Right lobe of liver (tissue), 6 donors: ENCODE results near the gene COG3. TPM values are rescaled to one million over a fixed set of nuclear protein-coding genes. Genes with fewer than 3 reads are reported as not detected.

ENCODE experiments used
- ATAC-seq, 4 donors: fragments of 200-7000 bp; cut with Tn5 transposase; one replicate each; pipeline ENCODE4 v1.9.1; 2020; ENCODE audit warnings: mild to moderate bottlenecking in 4 of 4, moderate library complexity in 4 of 4
- DNase-seq, 3 donors: peaks; one replicate each; pipeline ENCODE4 v3.0.0-alpha.2; 2020
- H3K27ac ChIP-seq, 3 donors: fragments of 200-600 bp; one replicate each; pipeline ENCODE4 v1.8.0; 2022
- H3K27me3 ChIP-seq, 2 donors: fragments of 200-600 bp; one replicate each; pipeline ENCODE4 v1.8.0; 2022
- H3K36me3 ChIP-seq, 4 donors: fragments of 200-600 bp; sonication (generic) in 1 of 4; one replicate each; pipeline versions ENCODE4 v1.5.1 to v1.8.0; 2017 to 2022; ENCODE audit warnings: control low read depth in 1 of 4
- H3K4me1 ChIP-seq, 4 donors: fragments of 200-600 bp; sonication (generic) in 1 of 4; one replicate each; pipeline versions ENCODE4 v1.5.1 to v1.8.0; 2017 to 2022; ENCODE audit warnings: control low read depth in 1 of 4
- H3K4me3 ChIP-seq, 3 donors: fragments of 200-600 bp; one replicate each; pipeline ENCODE4 v1.8.0; 2022
- H3K9me3 ChIP-seq, 4 donors: fragments of 200-600 bp; sonication (generic) in 1 of 4; one replicate each; pipeline versions ENCODE4 v1.5.1 to v1.8.0; 2017 to 2022; ENCODE audit warnings: control low read depth in 1 of 4
- CTCF ChIP-seq, 4 donors: fragments of 200-600 bp in 3 of 4; fragments of 450-650 bp in 1 of 4; IDR thresholded peaks; one replicate each; pipeline versions ENCODE4 v1.5.1 to v1.8.0; 2016 to 2022; ENCODE audit warnings: antibody characterized with exemption in 4 of 4, mild to moderate bottlenecking in 2 of 4
- POLR2A ChIP-seq: fragments of 450-650 bp; IDR thresholded peaks from one replicate; pipeline ENCODE4 v1.6.1; 2017; ENCODE audit warnings: antibody characterized with exemption, mild to moderate bottlenecking
- WGBS: methylation state at CpG from one replicate; pipeline ENCODE4 v1.1.6; 2018; ENCODE audit warnings: low coverage, low lambda C conversion rate; ENCODE audit not compliant: insufficient coverage; ENCODE audit errors: missing lambda C conversion rate; 5-methylcytosine and 5-hydroxymethylcytosine counted together
- intact Hi-C, 2 donors: fragments of 100-400 bp; cut with DNase I; formaldehyde crosslinking; loops; one replicate each; pipeline versions ENCODE4 v1.11.2 to v1.14.1; 2022
- total RNA-seq, 6 experiments: library from RNA; depleted of rRNA in 2 of 6; stranded (reverse); fragments of >200 nt in 2 of 6; fragmentation: NEBNext Ultra II Directional in 3 of 6; extraction: Animal tissue kit (Norgen Biotek cat#: 25700) in 3 of 6; gene quantifications; one replicate each; pipeline versions ENCODE4 v1.1.0 to v1.2.4, GENCODE V29; 2016 to 2023
- donor health status: DM: no; HTN: yes; CAD: no.
- donor health status: DM: no; HTN: no; CAD: no.
- donor health status: DM: no; HTN: no; CAD: no.
- donor health status: DM: no; HTN: yes; CAD: no.
- donor health status: DM: no; HTN: yes; CAD: no.

Gene COG3
- total RNA-seq, 6 experiments from 2014 or later: 18.9 to 66.3 (median 36.8) TPM

GRCh38 chr13:45436953-45437352 lies 27.8 kb upstream of the COG3 start:
- TF ChIP-seq CTCF (IDR thresholded peaks at IDR 0.05) (no peak), POLR2A (no peak)
- WGBS: 88% methylated on average over 3 of the region's 4 CpGs
- DNase-seq (peak in 1 of 3 donors; percentile 28), ATAC-seq (no peak)
- H3K9me3 ChIP-seq: no peaks in the 10 kb centered on the region
- H3K4me3 ChIP-seq: no peak overlapping the region
- no peaks in the 10 kb centered on the region for H3K27me3 ChIP-seq
- H3K36me3 ChIP-seq: no peaks in the 10 kb centered on the region
- peaks cover 0 to 54% (median 14%) of the 10 kb centered on the region in 4 donors for H3K4me1 ChIP-seq
- peak overlapping the region in 2 of 3 donors; percentile 30 to 99 for H3K27ac ChIP-seq
- intact Hi-C loops: no loop called here

GRCh38 chr13:45437947-45438346 lies 26.8 kb upstream of the COG3 start:
- Histone ChIP-seq H3K4me1 (peaks cover 0 to 57% (median 16%) of the 10 kb centered on the region in 4 donors), H3K4me3 (no peak overlapping the region), H3K36me3 (no peaks in the 10 kb centered on the region), H3K27ac (peak overlapping the region in 2 of 3 donors; percentile 44 to 94), H3K9me3 (no peaks in the 10 kb centered on the region), H3K27me3 (no peaks in the 10 kb centered on the region)
- ATAC-seq (no peak), DNase-seq (peak in 1 of 3 donors; percentile 11)
- WGBS: 71% methylated on average over 3 of the region's 4 CpGs
- intact Hi-C loops: no loop called here
- no peak for TF ChIP-seq POLR2A
- TF ChIP-seq CTCF (IDR thresholded peaks at IDR 0.05): no peak

GRCh38 chr13:45439008-45439407 lies 25.7 kb upstream of the COG3 start:
- Histone ChIP-seq H3K27ac (peak overlapping the region in 2 of 3 donors; percentile 94 to 96), H3K4me3 (no peak overlapping the region), H3K27me3 (no peaks in the 10 kb centered on the region), H3K4me1 (peaks cover 0 to 57% (median 16%) of the 10 kb centered on the region in 4 donors), H3K36me3 (no peaks in the 10 kb centered on the region), H3K9me3 (no peaks in the 10 kb centered on the region)
- 95% methylated on average over 3 of the region's 4 CpGs for WGBS
- peak in 1 of 3 donors; percentile 9 for DNase-seq
- ATAC-seq: no peak
- TF ChIP-seq POLR2A (no peak), CTCF (IDR thresholded peaks at IDR 0.05) (no peak)
- intact Hi-C loops: no loop called here

- Histone ChIP-seq H3K27ac (peak overlapping the region; percentile 52 to 96 (median 94)), H3K36me3 (no peaks in the 10 kb centered on the region), H3K4me3 (no peak overlapping the region), H3K4me1 (peaks cover 0 to 54% (median 16%) of the 10 kb centered on the region in 4 donors), H3K27me3 (no peaks in the 10 kb centered on the region), H3K9me3 (no peaks in the 10 kb centered on the region)
- intact Hi-C loops: no loop called here
- DNase-seq: peak in 1 of 3 donors; percentile 9
- 52% methylated on average over 2 of the region's 3 CpGs for WGBS
- ATAC-seq: no peak
- TF ChIP-seq POLR2A (no peak), CTCF (IDR thresholded peaks at IDR 0.05) (no peak)
Observed at GRCh38 chr13:45439781-45440462, 24.8 kb upstream of the COG3 start.
